NB4 (cell line): ENCODE measurements around the gene CERS3.

ENCODE experiments used
- DNase-seq: peaks from one replicate; pipeline ENCODE4 v3.0.0; 2010; ENCODE audit warnings: low read depth
- H3K4me3 ChIP-seq: one replicate; pipeline ENCODE4 v1.5.1; 2011; ENCODE audit warnings: mild to moderate bottlenecking, low read depth, low read length, moderate library complexity
- MYC ChIP-seq: IDR thresholded peaks from 2 replicates; pipeline ENCODE4 v1.6.1; 2011; ENCODE audit warnings: low read depth, low read length
- POLR2A ChIP-seq: IDR thresholded peaks from 2 replicates; pipeline ENCODE4 v1.6.1; 2011; ENCODE audit warnings: mild to moderate bottlenecking; ENCODE audit not compliant: insufficient read length; ENCODE audit errors: extremely low read depth
- TF ChIP-seq, protein P1 (sequence below): IDR thresholded peaks from one replicate; pipeline ENCODE4 v1.5.1; 2012; ENCODE audit warnings: low read depth, low read length
- TF ChIP-seq, protein P2 (sequence below): IDR thresholded peaks from 2 replicates; pipeline ENCODE4 v1.6.1; 2011; ENCODE audit warnings: low read depth, low read length

CERS3 gene

DNA sequence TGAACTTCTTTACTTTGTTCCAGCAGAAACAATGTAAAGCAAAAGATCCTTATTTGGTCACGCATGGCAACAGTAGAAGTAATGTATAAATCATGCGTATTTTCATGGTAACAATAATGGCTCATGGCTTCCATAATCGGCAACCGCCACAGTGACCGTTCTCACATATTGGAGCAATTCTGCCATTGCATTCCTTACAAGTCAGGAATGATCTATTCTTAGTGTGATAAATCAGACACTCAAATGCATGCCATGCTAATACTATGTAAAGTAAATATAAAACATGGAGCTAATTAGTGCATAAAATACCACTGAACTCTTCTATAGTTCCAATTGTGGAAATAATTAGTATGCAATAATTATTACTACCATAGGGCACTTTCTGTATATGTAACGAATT, 13.5 kb upstream of the CERS3 start:
- H3K4me3 ChIP-seq = no peak overlapping the region
- no peak for DNase-seq
- TF ChIP-seq, protein P1, sequence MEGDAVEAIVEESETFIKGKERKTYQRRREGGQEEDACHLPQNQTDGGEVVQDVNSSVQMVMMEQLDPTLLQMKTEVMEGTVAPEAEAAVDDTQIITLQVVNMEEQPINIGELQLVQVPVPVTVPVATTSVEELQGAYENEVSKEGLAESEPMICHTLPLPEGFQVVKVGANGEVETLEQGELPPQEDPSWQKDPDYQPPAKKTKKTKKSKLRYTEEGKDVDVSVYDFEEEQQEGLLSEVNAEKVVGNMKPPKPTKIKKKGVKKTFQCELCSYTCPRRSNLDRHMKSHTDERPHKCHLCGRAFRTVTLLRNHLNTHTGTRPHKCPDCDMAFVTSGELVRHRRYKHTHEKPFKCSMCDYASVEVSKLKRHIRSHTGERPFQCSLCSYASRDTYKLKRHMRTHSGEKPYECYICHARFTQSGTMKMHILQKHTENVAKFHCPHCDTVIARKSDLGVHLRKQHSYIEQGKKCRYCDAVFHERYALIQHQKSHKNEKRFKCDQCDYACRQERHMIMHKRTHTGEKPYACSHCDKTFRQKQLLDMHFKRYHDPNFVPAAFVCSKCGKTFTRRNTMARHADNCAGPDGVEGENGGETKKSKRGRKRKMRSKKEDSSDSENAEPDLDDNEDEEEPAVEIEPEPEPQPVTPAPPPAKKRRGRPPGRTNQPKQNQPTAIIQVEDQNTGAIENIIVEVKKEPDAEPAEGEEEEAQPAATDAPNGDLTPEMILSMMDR = no peak
- TF ChIP-seq, protein P2, sequence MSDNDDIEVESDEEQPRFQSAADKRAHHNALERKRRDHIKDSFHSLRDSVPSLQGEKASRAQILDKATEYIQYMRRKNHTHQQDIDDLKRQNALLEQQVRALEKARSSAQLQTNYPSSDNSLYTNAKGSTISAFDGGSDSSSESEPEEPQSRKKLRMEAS = no peak
- TF ChIP-seq POLR2A = no peak
- TF ChIP-seq MYC = no peak

DNA sequence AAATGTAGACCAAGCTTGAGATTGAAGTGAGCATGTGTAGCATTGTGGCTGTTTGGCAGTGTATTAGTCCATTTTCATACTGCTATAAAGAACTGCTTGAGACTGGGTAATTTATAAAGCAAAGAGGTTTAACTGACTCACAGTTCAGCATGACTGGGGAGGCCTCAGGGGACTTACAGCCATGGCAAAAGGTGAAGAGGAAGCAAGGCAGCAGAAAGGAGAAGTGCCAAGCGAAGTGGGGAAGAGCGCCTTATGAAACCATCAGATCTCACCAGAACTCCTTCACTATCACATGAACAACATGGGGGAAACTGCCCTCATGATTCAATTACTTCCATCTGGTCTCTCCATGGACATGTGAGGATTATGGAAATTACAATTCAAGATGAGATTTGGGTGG, 8.6 kb upstream of the CERS3 start:
- peak; percentile 96 for DNase-seq
- peak; percentile 34; the same call in 1 of the 2 replicates for TF ChIP-seq MYC
- TF ChIP-seq, protein P2 = no peak
- no peak overlapping the region for H3K4me3 ChIP-seq

DNA sequence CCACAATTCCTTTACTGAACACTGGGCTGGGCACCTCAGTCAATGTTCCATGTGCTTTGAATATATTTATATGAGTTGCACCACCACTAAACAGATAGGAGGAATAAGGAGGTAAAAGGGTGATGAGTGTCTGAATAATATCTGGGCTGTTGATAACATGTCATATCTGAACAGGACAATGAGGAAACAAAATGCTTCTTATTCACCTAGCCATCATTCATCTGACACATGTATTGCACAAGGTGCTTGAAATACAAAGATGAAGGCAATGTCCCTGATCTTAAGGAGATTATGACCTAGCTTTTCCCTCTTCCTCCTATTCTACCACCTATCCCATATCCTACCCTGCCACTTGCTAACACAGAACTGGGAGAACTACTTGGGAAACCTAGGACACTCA, 8.0 kb upstream of the CERS3 start:
- no peak overlapping the region for H3K4me3 ChIP-seq
- peak; percentile 31 for DNase-seq
- no peak for TF ChIP-seq POLR2A
- TF ChIP-seq, protein P1 = no peak
- no peak for TF ChIP-seq MYC
- TF ChIP-seq, protein P2 = no peak

DNA sequence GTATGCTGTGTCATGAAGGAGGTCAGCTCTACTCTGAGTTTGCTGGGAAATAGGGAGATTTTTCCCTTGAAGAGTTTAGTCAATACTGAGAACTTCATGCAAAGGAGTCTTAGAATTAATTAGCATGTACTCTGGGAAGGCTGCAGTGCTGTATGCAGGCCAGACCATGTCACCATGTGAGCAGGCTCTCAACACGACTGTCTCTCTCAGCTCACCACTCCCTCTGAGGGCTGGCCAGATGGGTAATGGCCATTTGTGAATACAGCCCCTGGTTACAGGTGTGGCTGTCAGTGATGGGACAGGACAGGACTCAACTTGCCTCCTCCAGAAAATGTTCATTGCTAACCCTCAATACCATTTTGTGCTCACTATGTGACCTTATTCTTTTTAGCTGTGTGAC, 5.1 kb upstream of the CERS3 start:
- no peak overlapping the region for H3K4me3 ChIP-seq
- no peak for DNase-seq
- TF ChIP-seq POLR2A = no peak
- no peak for TF ChIP-seq MYC
- TF ChIP-seq, protein P1 = no peak
- TF ChIP-seq, protein P2 = no peak

DNA sequence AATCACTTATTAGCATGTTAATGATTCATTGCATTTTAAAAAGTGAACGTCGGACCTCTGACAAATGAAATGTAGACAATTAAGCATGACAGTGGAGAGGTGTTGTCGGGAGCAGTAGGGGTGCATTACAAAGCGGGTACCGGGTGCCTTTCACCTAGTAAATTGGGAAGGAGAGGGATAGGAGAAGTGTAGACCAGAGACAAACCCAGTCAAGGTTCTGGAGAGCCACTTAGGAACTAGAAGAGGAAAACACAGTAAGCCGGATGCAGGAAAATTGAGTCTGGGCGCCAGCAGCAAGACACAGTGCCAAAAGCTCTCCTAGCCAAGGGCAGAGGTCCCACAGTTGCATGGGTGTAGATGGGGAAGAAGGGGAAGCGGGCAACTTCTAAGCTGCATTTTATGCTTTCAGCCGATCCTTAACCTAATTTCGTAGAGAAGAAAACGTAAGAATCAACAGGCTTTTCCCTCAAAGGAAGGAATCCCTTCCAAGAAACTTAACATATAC, 3.1 kb upstream of the CERS3 start:
- TF ChIP-seq POLR2A (no peak), MYC (no peak)
- TF ChIP-seq, protein P1 = no peak
- TF ChIP-seq, protein P2 = no peak
- H3K4me3 ChIP-seq = no peak overlapping the region
- no peak for DNase-seq

DNA sequence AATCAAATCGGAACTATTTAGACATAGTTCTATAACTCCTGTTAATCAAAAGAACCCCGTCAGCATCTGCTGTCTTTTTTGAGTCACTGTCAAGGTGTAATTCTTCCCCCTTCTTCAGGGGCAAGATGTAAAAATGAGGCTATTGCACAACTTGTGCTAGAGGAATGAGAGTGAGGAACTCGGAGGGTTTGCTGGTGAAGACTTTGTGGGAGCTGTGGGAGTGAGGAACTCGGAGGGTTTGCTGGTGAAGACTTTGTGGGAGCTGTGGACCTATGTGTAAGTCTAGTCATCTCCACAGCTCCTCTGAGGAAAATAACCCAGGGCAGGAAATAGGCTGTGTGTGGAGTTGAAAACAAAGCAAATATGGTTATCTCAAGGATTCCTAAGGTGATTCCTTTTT, 2.5 kb upstream of the CERS3 start:
- TF ChIP-seq, protein P2 = no peak
- TF ChIP-seq MYC (no peak), POLR2A (no peak)
- TF ChIP-seq, protein P1 = no peak
- peak; percentile 40 for DNase-seq
- no peak overlapping the region for H3K4me3 ChIP-seq
